ENCODE results near the gene MRPS25.

- TF ChIP-seq CTCF (IDR thresholded peaks at IDR 0.05) (no peak), POLR2A (IDR thresholded peaks at IDR 0.05) (no peak), POLR2AphosphoS5 (IDR thresholded peaks at IDR 0.05) (no peak), EP300 (IDR thresholded peaks at IDR 0.05) (no peak)
Measured at GRCh38 chr3:15107075-15107947, 42.2 kb upstream of the MRPS25 start.
